Mucosa of rectum (tissue), 2 donors: ENCODE results near the gene SEC23A.
"Not testable (repeated sequence)": the region's sequence is repeated elsewhere in the genome, so short reads cannot be mapped to it uniquely, and the experiment has no call there.

Experiments
- H3K27ac ChIP-seq, 2 donors: one replicate each; pipeline ENCODE4 v1.7.0; 2013; ENCODE audit warnings: inconsistent platforms in 2 of 2, low read depth in 2 of 2, low read length in 2 of 2
- H3K27me3 ChIP-seq, 2 donors: one replicate each; pipeline ENCODE4 v1.7.0; 2013; ENCODE audit warnings: low read length in 2 of 2; ENCODE audit not compliant: control insufficient read depth in 2 of 2, insufficient read depth in 2 of 2
- H3K36me3 ChIP-seq, 2 donors: one replicate each; pipeline ENCODE4 v1.7.0; 2013; ENCODE audit warnings: low read length in 2 of 2; ENCODE audit not compliant: control insufficient read depth in 2 of 2, insufficient read depth in 2 of 2
- H3K4me1 ChIP-seq, 2 donors: one replicate each; pipeline ENCODE4 v1.7.0; 2013; ENCODE audit warnings: low read length in 2 of 2, mild to moderate bottlenecking in 1 of 2; ENCODE audit not compliant: control insufficient read depth in 2 of 2, insufficient read depth in 2 of 2
- H3K4me3 ChIP-seq, 2 donors: one replicate each; pipeline ENCODE4 v1.7.0; 2013; ENCODE audit warnings: low read length in 2 of 2
- H3K9ac ChIP-seq, 2 donors: one replicate each; pipeline ENCODE4 v1.7.0; 2013; ENCODE audit warnings: low read length in 2 of 2, low read depth in 1 of 2, mild to moderate bottlenecking in 1 of 2
- H3K9me3 ChIP-seq, 2 donors: one replicate each; pipeline ENCODE4 v1.7.0; 2013; ENCODE audit warnings: low read length in 2 of 2; ENCODE audit not compliant: control insufficient read depth in 2 of 2
- donor health status: healthy.
- donor health status: Normal muscosa, but diverticular disease.

The SEC23A gene

GRCh38 chr14:39034481-39035296 is 68.3 kb downstream of the SEC23A start:
- Histone ChIP-seq H3K4me3 (no peak overlapping the region), H3K9ac (no peak overlapping the region), H3K4me1 (no peaks in the 10 kb centered on the region), H3K36me3 (peaks cover 67 to 71% of the 10 kb centered on the region in 2 donors), H3K9me3 (no peaks in the 10 kb centered on the region), H3K27ac (no peak overlapping the region), H3K27me3 (no peaks in the 10 kb centered on the region)

DNA sequence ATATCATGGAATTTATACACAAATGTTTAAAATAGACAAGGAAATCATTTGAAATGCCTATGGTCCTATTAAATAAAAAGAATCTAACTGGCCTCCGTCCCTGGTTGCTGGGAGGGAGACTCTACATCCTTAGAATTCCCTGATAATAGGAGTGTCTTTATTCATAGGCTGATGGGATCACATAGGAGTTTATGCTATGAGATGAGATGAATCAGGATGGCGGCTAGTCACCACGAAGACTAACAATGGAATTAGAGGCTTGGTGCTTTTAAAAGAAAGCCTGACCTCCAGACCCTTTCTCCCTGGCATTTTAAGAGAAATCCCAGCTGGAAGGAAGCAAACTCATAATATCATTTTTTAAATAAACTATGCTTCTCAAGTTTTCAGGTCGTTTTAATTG is 69.7 kb downstream of the SEC23A start:
- H3K4me3 ChIP-seq: no peak overlapping the region
- no peaks in the 10 kb centered on the region for H3K4me1 ChIP-seq
- H3K27ac ChIP-seq: no peak overlapping the region
- no peaks in the 10 kb centered on the region for H3K27me3 ChIP-seq
- H3K36me3 ChIP-seq: peaks cover 57 to 60% of the 10 kb centered on the region in 2 donors
- H3K9ac ChIP-seq: no peak overlapping the region
- H3K9me3 ChIP-seq: no peaks in the 10 kb centered on the region

DNA sequence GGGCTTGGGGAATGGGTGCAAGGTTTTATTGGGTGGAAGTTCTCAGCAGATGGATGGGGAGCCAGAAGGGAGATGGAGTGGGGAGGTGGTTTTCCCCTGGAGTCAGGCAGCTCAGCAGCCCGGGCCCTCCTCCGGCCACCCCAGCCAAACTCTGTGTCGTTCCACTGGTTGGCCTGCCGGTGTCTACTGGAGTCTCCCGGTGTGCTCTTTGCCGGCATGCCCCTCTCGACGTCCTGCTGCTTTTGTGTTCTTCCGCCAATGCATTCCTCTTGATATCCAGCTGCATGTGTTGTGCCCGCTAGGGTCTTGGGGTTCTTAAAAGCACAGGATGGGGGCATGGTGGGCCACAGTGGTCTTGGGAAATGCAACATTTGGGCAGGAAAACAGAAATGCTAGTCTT is 72.8 kb downstream of the SEC23A start:
- no peak overlapping the region for H3K4me3 ChIP-seq
- H3K36me3 ChIP-seq: peaks cover 30 to 36% of the 10 kb centered on the region in 2 donors
- H3K9me3 ChIP-seq: no peaks in the 10 kb centered on the region
- H3K27ac ChIP-seq: no peak overlapping the region
- H3K9ac ChIP-seq: no peak overlapping the region
- H3K27me3 ChIP-seq: no peaks in the 10 kb centered on the region
- peaks cover 8% of the 10 kb centered on the region in 2 donors for H3K4me1 ChIP-seq

- Histone ChIP-seq H3K4me3 (no peak overlapping the region), H3K9ac (no peak overlapping the region), H3K27ac (no peak overlapping the region), H3K4me1 (peaks cover 8 to 12% of the 10 kb centered on the region in 2 donors), H3K36me3 (peaks cover 30 to 36% of the 10 kb centered on the region in 2 donors), H3K27me3 (no peaks in the 10 kb centered on the region), H3K9me3 (no peaks in the 10 kb centered on the region)
Measured at GRCh38 chr14:39029789-39030188, 73.2 kb downstream of the SEC23A start.

GRCh38 chr14:39028620-39029019 is 74.4 kb downstream of the SEC23A start:
- peaks cover 10 to 12% of the 10 kb centered on the region in 2 donors for H3K4me1 ChIP-seq
- no peaks in the 10 kb centered on the region for H3K27me3 ChIP-seq
- no peak overlapping the region for H3K4me3 ChIP-seq
- H3K9ac ChIP-seq: no peak overlapping the region
- no peak overlapping the region for H3K27ac ChIP-seq
- peaks cover 23 to 32% of the 10 kb centered on the region in 2 donors for H3K36me3 ChIP-seq
- H3K9me3 ChIP-seq: no peaks in the 10 kb centered on the region

- no peak overlapping the region for H3K9ac ChIP-seq
- H3K27ac ChIP-seq: no peak overlapping the region
Measured at GRCh38 chr14:39025810-39026627, 77.0 kb downstream of the SEC23A start.

DNA sequence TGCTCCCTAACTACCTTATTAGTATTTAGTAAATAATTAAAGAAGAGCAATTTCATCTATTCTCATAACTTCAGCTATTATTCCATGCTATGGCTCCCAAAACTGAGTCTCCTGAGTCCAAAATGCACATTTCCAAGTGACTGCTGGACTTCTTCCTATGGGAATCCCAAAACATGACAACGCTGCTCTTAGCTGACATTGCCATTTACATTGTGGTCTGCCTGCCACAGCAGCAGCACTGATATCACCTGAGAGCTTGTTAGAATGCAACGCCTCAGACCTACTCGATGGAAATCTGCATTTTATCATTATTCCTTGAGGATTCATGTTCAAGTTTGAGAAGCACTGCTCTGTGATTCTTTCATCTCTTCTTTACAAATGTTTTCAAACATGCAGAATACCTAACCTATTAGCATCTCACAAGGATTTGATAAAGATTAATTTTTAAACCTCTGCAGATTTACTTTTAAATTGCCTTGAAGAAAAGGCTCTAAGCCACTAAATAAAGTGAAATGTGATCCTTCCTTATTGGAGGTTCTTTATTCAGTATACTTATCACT is 77.7 kb downstream of the SEC23A start:
- H3K9me3 ChIP-seq: no peaks in the 10 kb centered on the region
- H3K27ac ChIP-seq: no peak overlapping the region
- H3K4me1 ChIP-seq: peaks cover 10 to 12% of the 10 kb centered on the region in 2 donors
- H3K4me3 ChIP-seq: no peak overlapping the region
- no peaks in the 10 kb centered on the region for H3K27me3 ChIP-seq
- peaks cover 7% of the 10 kb centered on the region in 2 donors for H3K36me3 ChIP-seq
- no peak overlapping the region for H3K9ac ChIP-seq

More at GRCh38 chr14:39025810-39026627, 77.0 kb downstream of the SEC23A start:
- Histone ChIP-seq H3K36me3 (peaks cover 12 to 14% of the 10 kb centered on the region in 2 donors), H3K27me3 (no peaks in the 10 kb centered on the region), H3K4me3 (no peak overlapping the region), H3K9me3 (no peaks in the 10 kb centered on the region), H3K4me1 (peaks cover 10 to 12% of the 10 kb centered on the region in 2 donors)

GRCh38 chr14:39023939-39024871 is 78.8 kb downstream of the SEC23A start:
- H3K9me3 ChIP-seq: no peaks in the 10 kb centered on the region
- H3K9ac ChIP-seq: no peak overlapping the region
- H3K4me3 ChIP-seq: no peak overlapping the region
- H3K36me3 ChIP-seq: no peaks in the 10 kb centered on the region
- H3K27me3 ChIP-seq: no peaks in the 10 kb centered on the region
- no peak overlapping the region for H3K27ac ChIP-seq
- peaks cover 10 to 12% of the 10 kb centered on the region in 2 donors for H3K4me1 ChIP-seq

- not testable (repeated sequence) for H3K27me3 ChIP-seq, H3K9ac ChIP-seq, H3K36me3 ChIP-seq, H3K9me3 ChIP-seq, H3K27ac ChIP-seq, H3K4me3 ChIP-seq, H3K4me1 ChIP-seq
Measured at GRCh38 chr14:39017096-39018016, 85.7 kb downstream of the SEC23A start.
